Ascending aorta (tissue), 2 donors: Measurements from ENCODE around the gene PTPA. TPM values are rescaled to one million over a fixed set of nuclear protein-coding genes. Genes with fewer than 3 reads are reported as not detected.

Experiments used
- DNase-seq, 2 donors: peaks; one replicate each; pipeline ENCODE4 v3.0.0-alpha.2; 2019; ENCODE audit warnings: low spot score in 2 of 2
- H3K27ac ChIP-seq, 2 donors: fragments of 200-600 bp; sonication (generic); one replicate each; pipeline ENCODE4 v1.5.1; 2016 to 2017; ENCODE audit warnings: mild to moderate bottlenecking in 1 of 2
- H3K27me3 ChIP-seq: fragments of 200-600 bp; sonication (generic); one replicate; pipeline ENCODE4 v1.5.1; 2017
- H3K36me3 ChIP-seq, 2 donors: fragments of 200-600 bp; sonication (generic); one replicate each; pipeline ENCODE4 v1.5.1; 2016
- H3K4me1 ChIP-seq, 2 donors: fragments of 200-600 bp; sonication (generic); one replicate each; pipeline ENCODE4 v1.5.1; 2016 to 2017; ENCODE audit warnings: mild to moderate bottlenecking in 1 of 2
- H3K4me3 ChIP-seq, 2 donors: fragments of 200-600 bp; sonication (generic); one replicate each; pipeline ENCODE4 v1.5.1; 2016 to 2017; ENCODE audit warnings: mild to moderate bottlenecking in 1 of 2
- H3K9me3 ChIP-seq, 2 donors: fragments of 200-600 bp; sonication (generic); one replicate each; pipeline ENCODE4 v1.5.1; 2016
- intact Hi-C: fragments of 100-400 bp; cut with DNase I; formaldehyde crosslinking; loops from one replicate; pipeline ENCODE4 v1.15.1; 2023
- total RNA-seq: library from RNA; depleted of rRNA; stranded (reverse); fragments of >200 nt; gene quantifications from one replicate; pipeline ENCODE4 v1.1.0, GENCODE V29; 2016
- TF ChIP-seq, protein P1 (sequence below), 3 experiments: fragments of 200-600 bp in 2 of 3; fragments of 450-650 bp in 1 of 3; sonication (generic) in 2 of 3; IDR thresholded peaks; one replicate each; pipeline ENCODE4 v1.5.1; 2016 to 2019; ENCODE audit warnings: antibody characterized with exemption in 3 of 3, mild to moderate bottlenecking in 1 of 3, moderate library complexity in 1 of 3

The PTPA gene
- total RNA-seq, 1 donor from 2014 or later: 61.6 TPM

DNA sequence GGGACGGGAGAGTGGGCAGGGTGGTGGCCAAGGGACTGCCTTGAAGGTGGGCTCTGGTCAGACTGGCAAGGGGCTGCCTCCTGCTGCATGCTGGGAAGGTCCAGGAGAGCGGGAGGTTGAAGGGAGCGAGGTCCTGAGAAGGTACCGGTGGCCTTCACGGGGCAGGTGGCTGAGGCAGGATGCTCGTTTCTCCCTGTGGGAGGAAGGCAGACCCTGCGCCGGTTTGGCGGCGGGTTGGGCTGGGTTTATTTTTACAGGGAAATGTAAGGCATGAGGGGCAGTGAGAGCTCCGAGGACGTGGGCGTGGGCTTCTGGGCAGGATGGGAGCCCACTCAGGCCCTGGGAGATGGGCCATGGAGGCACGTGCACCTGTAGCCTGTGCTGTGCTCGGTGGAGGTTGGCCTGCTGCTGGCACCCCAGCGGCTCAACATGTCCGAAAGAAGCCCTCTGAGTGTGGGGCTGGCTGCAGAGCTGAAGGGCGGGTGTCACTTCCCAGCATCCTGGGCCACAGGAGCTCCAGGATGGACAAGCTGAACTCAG, 39.5 kb downstream of the PTPA start:
- Histone ChIP-seq H3K9me3 (no peaks in the 10 kb centered on the region), H3K27ac (no peak overlapping the region), H3K36me3 (peaks cover 11 to 21% of the 10 kb centered on the region in 2 donors), H3K27me3 (no peaks in the 10 kb centered on the region), H3K4me3 (no peak overlapping the region), H3K4me1 (peaks cover 13 to 18% of the 10 kb centered on the region in 2 donors)
- intact Hi-C loops: no loop called here
- TF ChIP-seq, protein P1, sequence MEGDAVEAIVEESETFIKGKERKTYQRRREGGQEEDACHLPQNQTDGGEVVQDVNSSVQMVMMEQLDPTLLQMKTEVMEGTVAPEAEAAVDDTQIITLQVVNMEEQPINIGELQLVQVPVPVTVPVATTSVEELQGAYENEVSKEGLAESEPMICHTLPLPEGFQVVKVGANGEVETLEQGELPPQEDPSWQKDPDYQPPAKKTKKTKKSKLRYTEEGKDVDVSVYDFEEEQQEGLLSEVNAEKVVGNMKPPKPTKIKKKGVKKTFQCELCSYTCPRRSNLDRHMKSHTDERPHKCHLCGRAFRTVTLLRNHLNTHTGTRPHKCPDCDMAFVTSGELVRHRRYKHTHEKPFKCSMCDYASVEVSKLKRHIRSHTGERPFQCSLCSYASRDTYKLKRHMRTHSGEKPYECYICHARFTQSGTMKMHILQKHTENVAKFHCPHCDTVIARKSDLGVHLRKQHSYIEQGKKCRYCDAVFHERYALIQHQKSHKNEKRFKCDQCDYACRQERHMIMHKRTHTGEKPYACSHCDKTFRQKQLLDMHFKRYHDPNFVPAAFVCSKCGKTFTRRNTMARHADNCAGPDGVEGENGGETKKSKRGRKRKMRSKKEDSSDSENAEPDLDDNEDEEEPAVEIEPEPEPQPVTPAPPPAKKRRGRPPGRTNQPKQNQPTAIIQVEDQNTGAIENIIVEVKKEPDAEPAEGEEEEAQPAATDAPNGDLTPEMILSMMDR (IDR thresholded peaks at IDR 0.05): no peak
- no peak for DNase-seq

GRCh38 chr9:129151469-129151868, 40.3 kb downstream of the PTPA start:
- Histone ChIP-seq H3K9me3 (no peaks in the 10 kb centered on the region), H3K4me1 (peaks cover 6 to 10% of the 10 kb centered on the region in 2 donors), H3K4me3 (no peak overlapping the region), H3K27me3 (no peaks in the 10 kb centered on the region), H3K27ac (no peak overlapping the region), H3K36me3 (peaks cover 11 to 21% of the 10 kb centered on the region in 2 donors)
- intact Hi-C loops: no loop called here
- TF ChIP-seq, protein P1 (IDR thresholded peaks at IDR 0.05): no peak
- DNase-seq: no peak

GRCh38 chr9:129154866-129155477, 43.8 kb downstream of the PTPA start:
- no peaks in the 10 kb centered on the region for H3K9me3 ChIP-seq
- no peaks in the 10 kb centered on the region for H3K27me3 ChIP-seq
- no peaks in the 10 kb centered on the region for H3K4me1 ChIP-seq
- no peak for DNase-seq
- H3K27ac ChIP-seq: no peak overlapping the region
- peaks cover 2 to 4% of the 10 kb centered on the region in 2 donors for H3K36me3 ChIP-seq
- TF ChIP-seq, protein P1 (IDR thresholded peaks at IDR 0.05): no peak
- intact Hi-C loops: no loop called here
- H3K4me3 ChIP-seq: no peak overlapping the region

DNA sequence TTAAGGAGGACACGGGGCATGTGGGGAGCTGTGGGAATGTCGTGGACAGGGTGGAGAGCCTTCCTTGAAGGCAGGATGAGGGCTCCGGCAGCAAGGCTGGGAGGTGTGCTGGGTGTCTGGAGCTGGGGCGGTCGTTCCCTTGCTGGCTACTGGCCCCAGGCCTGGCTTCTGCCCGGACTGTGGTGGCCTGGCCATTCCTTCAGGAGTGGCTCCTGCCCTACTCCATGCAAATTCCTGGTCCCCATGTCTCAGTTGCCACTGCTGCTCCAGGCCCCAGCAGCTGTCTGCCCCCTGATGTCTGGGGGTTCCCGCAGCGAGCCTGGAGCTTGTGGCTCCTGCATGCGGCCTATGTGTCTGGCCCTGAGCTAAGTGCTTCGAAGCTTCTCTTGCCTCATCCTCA, 44.9 kb downstream of the PTPA start:
- H3K36me3 ChIP-seq: peaks cover 2 to 4% of the 10 kb centered on the region in 2 donors
- H3K9me3 ChIP-seq: no peaks in the 10 kb centered on the region
- intact Hi-C loops: no loop called here
- TF ChIP-seq, protein P1 (IDR thresholded peaks at IDR 0.05): no peak
- no peaks in the 10 kb centered on the region for H3K4me1 ChIP-seq
- no peak for DNase-seq
- H3K27me3 ChIP-seq: no peaks in the 10 kb centered on the region
- no peak overlapping the region for H3K4me3 ChIP-seq
- no peak overlapping the region for H3K27ac ChIP-seq

- H3K9me3 ChIP-seq: no peaks in the 10 kb centered on the region
- intact Hi-C loops: no loop called here
- peaks cover 0 to 11% of the 10 kb centered on the region in 2 donors for H3K4me1 ChIP-seq
- no peak overlapping the region for H3K27ac ChIP-seq
- TF ChIP-seq, protein P1 (IDR thresholded peaks at IDR 0.05): no peak
- no peaks in the 10 kb centered on the region for H3K27me3 ChIP-seq
- no peak for DNase-seq
- H3K4me3 ChIP-seq: no peak overlapping the region
- H3K36me3 ChIP-seq: no peaks in the 10 kb centered on the region
These were observed 49.7 kb downstream of the PTPA start for GRCh38 chr9:129160712-129161533.
